Type B pancreatic cell (in vitro differentiated cells): ENCODE measurements around the gene SLC2A5. TPM values are rescaled to one million over a fixed set of nuclear protein-coding genes. Genes with fewer than 3 reads are reported as not detected.

Source experiments
- DNase-seq: peaks from one replicate; pipeline ENCODE4 v3.0.0; 2021; ENCODE audit warnings: mixed read lengths; ENCODE audit not compliant: unreplicated experiment; ENCODE audit errors: extremely low spot score
- H3K27ac Mint-ChIP-seq: 2 replicates; pipeline ENCODE4 v1.8.0; 2021; ENCODE audit warnings: mild to moderate bottlenecking, mixed read lengths
- H3K27me3 Mint-ChIP-seq: 2 replicates; pipeline ENCODE4 v1.8.0; 2021; ENCODE audit warnings: mixed read lengths
- H3K36me3 Mint-ChIP-seq: 2 replicates; pipeline ENCODE4 v1.8.0; 2021; ENCODE audit warnings: mixed read lengths
- H3K4me1 Mint-ChIP-seq: one replicate; pipeline ENCODE4 v1.8.0; 2021; ENCODE audit warnings: mixed read lengths; ENCODE audit not compliant: unreplicated experiment
- H3K4me3 Mint-ChIP-seq: 2 replicates; pipeline ENCODE4 v1.8.0; 2021; ENCODE audit warnings: mild to moderate bottlenecking, mixed read lengths
- H3K9me3 Mint-ChIP-seq: 2 replicates; pipeline ENCODE4 v1.8.0; 2021; ENCODE audit warnings: mixed read lengths
- CTCF ChIP-seq: fragments of 200-600 bp; sonication (generic); conservative IDR thresholded peaks from 2 replicates; pipeline ENCODE4 v1.5.0; 2021; ENCODE audit warnings: antibody characterized with exemption, mild to moderate bottlenecking
- total RNA-seq: library from RNA; stranded (reverse); gene quantifications from 2 replicates; pipeline ENCODE4 v1.2.1, GENCODE V29; 2021; ENCODE audit warnings: low replicate concordance

Gene SLC2A5
- total RNA-seq, 1 donor from 2014 or later = 2.7 TPM

GRCh38 chr1:9105336-9105867 lies 36.0 kb upstream of the SLC2A5 start:
- no peak for DNase-seq
- H3K9me3 Mint-ChIP-seq = no peaks in the 10 kb centered on the region
- no peak overlapping the region for H3K4me3 Mint-ChIP-seq
- TF ChIP-seq CTCF = no peak
- H3K36me3 Mint-ChIP-seq = peaks cover 4% of the 10 kb centered on the region
- H3K4me1 Mint-ChIP-seq = no peaks in the 10 kb centered on the region
- no peak overlapping the region for H3K27ac Mint-ChIP-seq
- no peaks in the 10 kb centered on the region for H3K27me3 Mint-ChIP-seq

GRCh38 chr1:9101510-9102146 lies 32.2 kb upstream of the SLC2A5 start:
- H3K36me3 Mint-ChIP-seq = peaks cover 4% of the 10 kb centered on the region
- H3K9me3 Mint-ChIP-seq = no peaks in the 10 kb centered on the region
- no peaks in the 10 kb centered on the region for H3K4me1 Mint-ChIP-seq
- H3K27me3 Mint-ChIP-seq = no peaks in the 10 kb centered on the region
- DNase-seq = no peak
- no peak overlapping the region for H3K27ac Mint-ChIP-seq
- peak; percentile 75 for TF ChIP-seq CTCF
- H3K4me3 Mint-ChIP-seq = no peak overlapping the region

GRCh38 chr1:9100471-9101043 lies 31.1 kb upstream of the SLC2A5 start:
- no peaks in the 10 kb centered on the region for H3K27me3 Mint-ChIP-seq
- no peaks in the 10 kb centered on the region for H3K4me1 Mint-ChIP-seq
- no peak for DNase-seq
- H3K9me3 Mint-ChIP-seq = peaks cover 5% of the 10 kb centered on the region
- no peak overlapping the region for H3K27ac Mint-ChIP-seq
- peaks cover 4% of the 10 kb centered on the region for H3K36me3 Mint-ChIP-seq
- no peak overlapping the region for H3K4me3 Mint-ChIP-seq
- TF ChIP-seq CTCF = no peak

GRCh38 chr1:9099555-9099954 lies 30.1 kb upstream of the SLC2A5 start:
- no peak overlapping the region for H3K27ac Mint-ChIP-seq
- H3K4me1 Mint-ChIP-seq = no peaks in the 10 kb centered on the region
- H3K27me3 Mint-ChIP-seq = no peaks in the 10 kb centered on the region
- peaks cover 10% of the 10 kb centered on the region for H3K9me3 Mint-ChIP-seq
- peaks cover 4% of the 10 kb centered on the region for H3K36me3 Mint-ChIP-seq
- no peak for TF ChIP-seq CTCF
- no peak for DNase-seq
- H3K4me3 Mint-ChIP-seq = no peak overlapping the region

- no peaks in the 10 kb centered on the region for H3K36me3 Mint-ChIP-seq
Measured at GRCh38 chr1:9097947-9098705, 28.7 kb upstream of the SLC2A5 start.

More at GRCh38 chr1:9097947-9098705, 28.7 kb upstream of the SLC2A5 start:
- DNase-seq = no peak
- no peak overlapping the region for H3K27ac Mint-ChIP-seq
- H3K27me3 Mint-ChIP-seq = no peaks in the 10 kb centered on the region
- no peak for TF ChIP-seq CTCF
- H3K9me3 Mint-ChIP-seq = peaks cover 10% of the 10 kb centered on the region
- no peaks in the 10 kb centered on the region for H3K4me1 Mint-ChIP-seq
- H3K4me3 Mint-ChIP-seq = no peak overlapping the region
